Activated T-helper 1 cell treated with anti-CD3 and anti-CD28 coated beads, Interleukin-12 subunit alpha, Interleukin-12 subunit beta, Interleukin-2, Interleukin-4 antibody, amounts not matched to agents 30 ng/mL and 10 ng/mL and 1 ng/mL, durations not matched to agents 14 hours and 24 hours and 36 hours (primary cell): ENCODE measurements around the gene GAS2L2. TPM values are rescaled to one million over a fixed set of nuclear protein-coding genes. Genes with fewer than 3 reads are reported as not detected.
"Not testable (repeated sequence)": the region's sequence is repeated elsewhere in the genome, so short reads cannot be mapped to it uniquely, and the experiment has no call there.

ENCODE experiments used
- DNase-seq: peaks from one replicate; pipeline ENCODE4 v3.0.0; 2021; ENCODE audit warnings: low spot score
- H3K27ac Mint-ChIP-seq: one replicate; pipeline ENCODE4 v1.8.0; 2021; ENCODE audit warnings: mild to moderate bottlenecking, mixed read lengths
- H3K27me3 Mint-ChIP-seq: one replicate; pipeline ENCODE4 v1.8.0; 2022; ENCODE audit warnings: mild to moderate bottlenecking, moderate library complexity, mixed read lengths; ENCODE audit not compliant: insufficient read depth
- H3K36me3 Mint-ChIP-seq: one replicate; pipeline ENCODE4 v1.8.0; 2021; ENCODE audit warnings: low read depth, mixed read lengths
- H3K4me1 Mint-ChIP-seq: one replicate; pipeline ENCODE4 v1.8.0; 2021; ENCODE audit warnings: low read depth, mixed read lengths
- H3K4me3 Mint-ChIP-seq: one replicate; pipeline ENCODE4 v1.8.0; 2021; ENCODE audit warnings: mild to moderate bottlenecking, moderate library complexity, mixed read lengths
- H3K9me3 Mint-ChIP-seq: one replicate; pipeline ENCODE4 v1.8.0; 2021; ENCODE audit warnings: mixed read lengths
- intact Hi-C: fragments of 100-400 bp; cut with micrococcal nuclease; formaldehyde crosslinking; loops from one replicate; pipeline ENCODE4 v1.15.1; 2024
- total RNA-seq: library from RNA; stranded (reverse); gene quantifications from 2 replicates; pipeline ENCODE4 v1.2.3, GENCODE V29; 2022

The GAS2L2 gene
- total RNA-seq, 1 donor from 2014 or later: 0.08 TPM

GRCh38 chr17:35709874-35710273, 43.2 kb downstream of the GAS2L2 start:
- Mint-ChIP-seq H3K27me3 (no peaks in the 10 kb centered on the region), H3K9me3 (no peaks in the 10 kb centered on the region), H3K36me3 (peaks cover 15% of the 10 kb centered on the region), H3K27ac (no peak overlapping the region), H3K4me1 (peaks cover 18% of the 10 kb centered on the region), H3K4me3 (no peak overlapping the region)
- intact Hi-C loops: no loop called here
- no peak for DNase-seq

GRCh38 chr17:35708951-35709350, 44.1 kb downstream of the GAS2L2 start:
- Mint-ChIP-seq H3K27ac (no peak overlapping the region), H3K36me3 (peaks cover 20% of the 10 kb centered on the region), H3K9me3 (no peaks in the 10 kb centered on the region), H3K4me1 (peaks cover 18% of the 10 kb centered on the region), H3K4me3 (no peak overlapping the region), H3K27me3 (no peaks in the 10 kb centered on the region)
- intact Hi-C loops: no loop called here
- DNase-seq: no peak

GRCh38 chr17:35708149-35708548, 44.9 kb downstream of the GAS2L2 start:
- Mint-ChIP-seq H3K36me3 (peaks cover 24% of the 10 kb centered on the region), H3K4me1 (peaks cover 18% of the 10 kb centered on the region), H3K4me3 (no peak overlapping the region), H3K27ac (peak overlapping the region; percentile 4), H3K27me3 (no peaks in the 10 kb centered on the region), H3K9me3 (no peaks in the 10 kb centered on the region)
- DNase-seq: no peak
- intact Hi-C loops: no loop called here

- H3K27ac Mint-ChIP-seq: no peak overlapping the region
- H3K27me3 Mint-ChIP-seq: no peaks in the 10 kb centered on the region
- peaks cover 32% of the 10 kb centered on the region for H3K36me3 Mint-ChIP-seq
- peaks cover 18% of the 10 kb centered on the region for H3K4me1 Mint-ChIP-seq
- intact Hi-C loops: no loop called here
- no peaks in the 10 kb centered on the region for H3K9me3 Mint-ChIP-seq
- no peak overlapping the region for H3K4me3 Mint-ChIP-seq
- DNase-seq: no peak
These were observed 47.3 kb downstream of the GAS2L2 start for GRCh38 chr17:35705705-35706104.

- H3K36me3 Mint-ChIP-seq: peaks cover 29% of the 10 kb centered on the region
- intact Hi-C loops: no loop called here
- no peaks in the 10 kb centered on the region for H3K27me3 Mint-ChIP-seq
- no peak overlapping the region for H3K4me3 Mint-ChIP-seq
- DNase-seq: no peak
- peaks cover 18% of the 10 kb centered on the region for H3K4me1 Mint-ChIP-seq
- no peak overlapping the region for H3K27ac Mint-ChIP-seq
- H3K9me3 Mint-ChIP-seq: no peaks in the 10 kb centered on the region
These were observed 47.8 kb downstream of the GAS2L2 start for GRCh38 chr17:35705230-35705629.

- H3K4me1 Mint-ChIP-seq, DNase-seq, H3K27ac Mint-ChIP-seq, intact Hi-C loops, H3K4me3 Mint-ChIP-seq, H3K9me3 Mint-ChIP-seq, H3K27me3 Mint-ChIP-seq: not testable (repeated sequence)
- H3K36me3 Mint-ChIP-seq: peaks cover 25% of the 10 kb centered on the region
These were observed 49.7 kb downstream of the GAS2L2 start for GRCh38 chr17:35703308-35703707.

GRCh38 chr17:35701491-35701890, 51.5 kb downstream of the GAS2L2 start:
- H3K4me3 Mint-ChIP-seq: no peak overlapping the region
- no peaks in the 10 kb centered on the region for H3K9me3 Mint-ChIP-seq
- no peaks in the 10 kb centered on the region for H3K4me1 Mint-ChIP-seq
- DNase-seq: no peak
- no peaks in the 10 kb centered on the region for H3K27me3 Mint-ChIP-seq
- no peak overlapping the region for H3K27ac Mint-ChIP-seq
- peaks cover 25% of the 10 kb centered on the region for H3K36me3 Mint-ChIP-seq
- intact Hi-C loops: no loop called here

- Mint-ChIP-seq H3K4me3 (no peak overlapping the region), H3K9me3 (no peaks in the 10 kb centered on the region), H3K4me1 (no peaks in the 10 kb centered on the region), H3K36me3 (peaks cover 32% of the 10 kb centered on the region), H3K27ac (no peak overlapping the region), H3K27me3 (no peaks in the 10 kb centered on the region)
- DNase-seq: no peak
- intact Hi-C loops: no loop called here
These were observed 52.9 kb downstream of the GAS2L2 start for GRCh38 chr17:35700150-35700549.

GRCh38 chr17:35698800-35699199, 54.2 kb downstream of the GAS2L2 start:
- Mint-ChIP-seq H3K27me3 (no peaks in the 10 kb centered on the region), H3K9me3 (no peaks in the 10 kb centered on the region), H3K27ac (no peak overlapping the region), H3K4me1 (no peaks in the 10 kb centered on the region), H3K4me3 (no peak overlapping the region), H3K36me3 (peaks cover 30% of the 10 kb centered on the region)
- intact Hi-C loops: no loop called here
- no peak for DNase-seq

- Mint-ChIP-seq H3K36me3 (peaks cover 17% of the 10 kb centered on the region), H3K27ac (no peak overlapping the region), H3K27me3 (no peaks in the 10 kb centered on the region), H3K4me1 (no peaks in the 10 kb centered on the region), H3K4me3 (no peak overlapping the region), H3K9me3 (no peaks in the 10 kb centered on the region)
- DNase-seq: no peak
- intact Hi-C loops: no loop called here
These were observed 57.4 kb downstream of the GAS2L2 start for GRCh38 chr17:35695613-35696012.

- Mint-ChIP-seq H3K4me3 (no peak overlapping the region), H3K27me3 (no peaks in the 10 kb centered on the region), H3K9me3 (no peaks in the 10 kb centered on the region), H3K36me3 (peaks cover 18% of the 10 kb centered on the region), H3K4me1 (no peaks in the 10 kb centered on the region), H3K27ac (no peak overlapping the region)
- intact Hi-C loops: no loop called here
- no peak for DNase-seq
These were observed 58.1 kb downstream of the GAS2L2 start for GRCh38 chr17:35694906-35695305.

Other genes with a start within 250 kb of the GAS2L2 start
- 45.2 and 49.3 TPM in 2 replicates for gene SLFN12L, start 215.6 kb downstream of the GAS2L2 start, total RNA-seq
- 0.05 and 0.10 TPM in 2 replicates for gene SLFN14, start 192.4 kb downstream of the GAS2L2 start, total RNA-seq
- gene PEX12, start 174.7 kb downstream of the GAS2L2 start, total RNA-seq: 5.0 and 5.9 TPM in 2 replicates
- gene AP2B1, start 165.9 kb downstream of the GAS2L2 start, total RNA-seq: 156 and 167 TPM in 2 replicates
- gene RASL10B, start 21.6 kb downstream of the GAS2L2 start, total RNA-seq: 1.0 and 1.3 TPM in 2 replicates
- not detected in 2 replicates for gene C17orf50, start 7.6 kb upstream of the GAS2L2 start, total RNA-seq
- gene MMP28, start 42.4 kb upstream of the GAS2L2 start, total RNA-seq: not detected in 2 replicates
- 311 and 322 TPM in 2 replicates for gene TAF15, start 56.2 kb upstream of the GAS2L2 start, total RNA-seq
- 0.13 TPM in 1 of 2 replicates, not detected in the other for gene HEATR9, start 115.7 kb upstream of the GAS2L2 start, total RNA-seq
- 25.4 and 30.2 TPM in 2 replicates for gene CCL5, start 127.1 kb upstream of the GAS2L2 start, total RNA-seq
- gene RDM1, start 177.5 kb upstream of the GAS2L2 start, total RNA-seq: 1.7 and 2.3 TPM in 2 replicates
- gene LYZL6, start 190.5 kb upstream of the GAS2L2 start, total RNA-seq: not detected in 2 replicates
- gene CCL16, start 228.3 kb upstream of the GAS2L2 start, total RNA-seq: not detected in 2 replicates
- not detected in 2 replicates for gene CCL14, start 233.5 kb upstream of the GAS2L2 start, total RNA-seq
- not detected in 2 replicates for gene CCL15, start 248.3 kb upstream of the GAS2L2 start, total RNA-seq